Measurements from ENCODE around the gene TESK2. TPM values are rescaled to one million over a fixed set of nuclear protein-coding genes. Genes with fewer than 3 reads are reported as not detected.

The TESK2 gene
- total and polyA plus RNA-seq, 8 donors, result 1.5 to 3.6 (median 2.6) TPM

DNA sequence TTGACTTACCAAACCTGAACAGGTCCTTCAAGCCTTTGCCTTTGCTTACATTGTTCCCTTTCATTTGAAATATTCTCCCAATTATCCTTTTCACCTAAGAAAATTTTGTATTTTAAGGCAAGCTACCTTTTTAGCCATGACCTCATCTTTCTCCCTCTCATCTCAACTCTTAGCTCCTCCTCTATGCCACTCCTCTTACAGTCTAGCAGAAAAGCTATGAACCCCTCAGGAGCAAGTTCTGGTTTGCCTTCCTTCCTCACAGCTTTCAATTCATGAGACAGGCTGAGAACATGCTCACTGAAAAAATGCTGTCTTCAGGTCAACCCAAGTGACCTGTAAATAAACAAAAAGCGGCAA lies 142.4 kb downstream of the TESK2 start:
- intact Hi-C loops (cut with DNase I), result no loop called here
- FAIRE-seq (no peak), ATAC-seq (peak in 3 of 4 donors; percentile 5 to 10 (median 6)), DNase-seq (no peak)
- Histone ChIP-seq H3K4me3 (no peak overlapping the region), H3K27ac (no peak overlapping the region), H3K36me3 (peaks cover 0 to 9% (median 2%) of the 10 kb centered on the region in 3 donors), H3K9me3 (no peaks in the 10 kb centered on the region), H3K27me3 (no peaks in the 10 kb centered on the region), H3K4me1 (peaks cover 0 to 6% (median 0%) of the 10 kb centered on the region in 3 donors)
- TF ChIP-seq, protein P1, sequence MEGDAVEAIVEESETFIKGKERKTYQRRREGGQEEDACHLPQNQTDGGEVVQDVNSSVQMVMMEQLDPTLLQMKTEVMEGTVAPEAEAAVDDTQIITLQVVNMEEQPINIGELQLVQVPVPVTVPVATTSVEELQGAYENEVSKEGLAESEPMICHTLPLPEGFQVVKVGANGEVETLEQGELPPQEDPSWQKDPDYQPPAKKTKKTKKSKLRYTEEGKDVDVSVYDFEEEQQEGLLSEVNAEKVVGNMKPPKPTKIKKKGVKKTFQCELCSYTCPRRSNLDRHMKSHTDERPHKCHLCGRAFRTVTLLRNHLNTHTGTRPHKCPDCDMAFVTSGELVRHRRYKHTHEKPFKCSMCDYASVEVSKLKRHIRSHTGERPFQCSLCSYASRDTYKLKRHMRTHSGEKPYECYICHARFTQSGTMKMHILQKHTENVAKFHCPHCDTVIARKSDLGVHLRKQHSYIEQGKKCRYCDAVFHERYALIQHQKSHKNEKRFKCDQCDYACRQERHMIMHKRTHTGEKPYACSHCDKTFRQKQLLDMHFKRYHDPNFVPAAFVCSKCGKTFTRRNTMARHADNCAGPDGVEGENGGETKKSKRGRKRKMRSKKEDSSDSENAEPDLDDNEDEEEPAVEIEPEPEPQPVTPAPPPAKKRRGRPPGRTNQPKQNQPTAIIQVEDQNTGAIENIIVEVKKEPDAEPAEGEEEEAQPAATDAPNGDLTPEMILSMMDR (IDR thresholded peaks at IDR 0.05), result no peak
- WGBS, 2 donors, result 35 to 43% methylated on average over 1 of the region's 1 CpG

DNA sequence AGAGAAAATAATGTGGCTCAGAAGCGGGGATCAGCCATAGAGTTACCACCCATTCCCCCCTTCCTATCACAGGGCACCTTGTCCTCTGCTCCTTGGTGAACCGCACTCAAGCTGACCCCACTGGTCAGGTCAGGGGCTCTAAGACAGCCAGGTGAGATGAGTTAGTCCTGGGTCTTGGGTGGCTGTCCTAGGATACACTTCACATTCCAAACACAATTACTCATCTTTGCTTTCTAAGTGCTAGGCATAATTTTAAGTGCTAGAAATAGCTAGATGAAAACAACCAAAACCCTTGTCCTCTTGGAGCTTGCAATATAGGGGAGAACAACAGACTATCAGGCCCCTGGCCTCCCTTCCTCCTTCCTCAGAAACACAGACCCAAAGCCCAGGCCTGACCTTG lies 142.9 kb downstream of the TESK2 start:
- DNase-seq, result no peak
- H3K36me3 ChIP-seq, result peaks cover 0 to 14% (median 2%) of the 10 kb centered on the region in 3 donors
- intact Hi-C loops (cut with DNase I), result no loop called here
- no peak overlapping the region for H3K27ac ChIP-seq
- 96 to 100% methylated on average over 2 of the region's 2 CpGs for WGBS, 2 donors
- TF ChIP-seq, protein P1 (IDR thresholded peaks at IDR 0.05), result no peak
- H3K9me3 ChIP-seq, result no peaks in the 10 kb centered on the region
- no peaks in the 10 kb centered on the region for H3K27me3 ChIP-seq
- H3K4me3 ChIP-seq, result no peak overlapping the region
- ATAC-seq, result no peak
- H3K4me1 ChIP-seq, result peaks cover 0 to 6% (median 0%) of the 10 kb centered on the region in 3 donors
- FAIRE-seq, result no peak

DNA sequence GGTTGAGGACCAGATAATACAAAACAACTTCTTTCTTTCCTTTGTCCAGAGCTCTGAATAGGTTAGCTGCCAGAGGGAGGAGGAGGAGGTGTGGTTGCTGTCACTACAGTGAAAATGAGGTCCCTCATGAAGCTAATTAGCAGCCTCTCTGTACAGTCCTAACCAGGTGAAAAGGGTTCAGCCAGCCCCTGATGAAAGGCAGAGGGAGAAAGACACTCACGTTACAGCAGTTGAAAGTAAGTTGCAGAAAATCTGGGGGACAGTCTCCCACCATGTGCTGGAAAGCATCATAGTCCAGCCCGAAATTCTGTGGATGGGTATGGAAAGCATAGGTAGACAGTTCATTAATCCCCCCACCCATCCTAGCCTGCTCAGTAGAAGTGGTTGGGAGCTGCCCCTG lies 144.5 kb downstream of the TESK2 start:
- intact Hi-C loops (cut with DNase I), result no loop called here
- Histone ChIP-seq H3K4me3 (no peak overlapping the region), H3K27ac (no peak overlapping the region), H3K36me3 (peaks cover 0 to 24% (median 2%) of the 10 kb centered on the region in 3 donors), H3K4me1 (peaks cover 0 to 6% (median 0%) of the 10 kb centered on the region in 3 donors), H3K9me3 (no peaks in the 10 kb centered on the region), H3K27me3 (no peaks in the 10 kb centered on the region)
- no peak for ATAC-seq
- FAIRE-seq, result no peak
- WGBS, 2 donors, result 87 to 92% methylated on average over 2 of the region's 2 CpGs
- TF ChIP-seq, protein P1 (IDR thresholded peaks at IDR 0.05), result no peak
- no peak for DNase-seq

DNA sequence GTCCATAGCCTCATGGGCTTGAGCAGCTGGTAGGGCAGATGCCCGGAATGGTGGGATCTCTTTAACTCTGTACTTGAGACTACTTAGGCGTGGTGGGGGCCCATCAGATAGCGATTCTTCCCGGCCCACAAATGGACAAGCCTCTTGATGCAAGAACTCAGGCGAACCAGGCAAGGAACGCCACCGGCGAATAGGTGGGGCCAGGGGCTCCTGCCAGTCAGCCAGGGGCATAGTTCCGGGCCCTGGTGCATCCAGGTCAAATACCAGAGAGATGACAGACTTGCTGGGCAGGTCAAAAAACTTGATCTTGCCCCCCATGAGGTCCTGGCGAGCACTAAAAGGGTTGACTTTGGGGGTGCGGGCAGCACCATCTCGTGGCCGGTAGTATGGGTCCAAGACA lies 145.9 kb downstream of the TESK2 start:
- Histone ChIP-seq H3K27me3 (no peaks in the 10 kb centered on the region), H3K4me3 (no peak overlapping the region), H3K4me1 (peaks cover 0 to 12% (median 7%) of the 10 kb centered on the region in 3 donors), H3K36me3 (peaks cover 0 to 24% (median 2%) of the 10 kb centered on the region in 3 donors), H3K27ac (no peak overlapping the region), H3K9me3 (no peaks in the 10 kb centered on the region)
- ATAC-seq, result no peak
- TF ChIP-seq, protein P1 (IDR thresholded peaks at IDR 0.05), result no peak
- DNase-seq, result peak in 1 of 6 donors; percentile 59
- 92 to 94% methylated on average over 13 of the region's 13 CpGs for WGBS, 2 donors
- intact Hi-C loops (cut with DNase I), result no loop called here
- no peak for FAIRE-seq

DNA sequence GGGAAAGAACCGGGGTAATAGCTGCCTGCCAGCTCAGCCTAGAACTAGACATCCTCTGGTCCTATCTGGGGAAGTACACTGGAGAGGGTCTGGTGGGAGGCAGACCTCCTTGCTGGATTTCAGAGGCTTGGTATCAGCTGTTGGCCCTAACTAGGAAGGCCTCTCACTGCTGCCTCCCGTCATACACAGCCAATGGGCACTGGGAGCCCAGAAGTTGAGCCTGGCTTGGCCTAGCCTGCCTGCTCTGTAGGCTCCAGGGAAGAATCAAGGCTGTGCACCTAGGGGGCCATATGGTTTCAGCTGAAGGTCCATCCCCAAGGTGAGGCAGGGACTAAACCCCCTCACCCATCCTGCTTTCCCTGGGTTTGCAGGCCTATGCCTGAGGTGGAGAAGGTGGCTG lies 146.5 kb downstream of the TESK2 start:
- H3K9me3 ChIP-seq, result no peaks in the 10 kb centered on the region
- DNase-seq (no peak), FAIRE-seq (no peak), ATAC-seq (no peak)
- intact Hi-C loops (cut with DNase I), result no loop called here
- no peaks in the 10 kb centered on the region for H3K27me3 ChIP-seq
- H3K36me3 ChIP-seq, result peaks cover 0 to 24% (median 2%) of the 10 kb centered on the region in 3 donors
- no peak overlapping the region for H3K27ac ChIP-seq
- peaks cover 0 to 12% (median 7%) of the 10 kb centered on the region in 3 donors for H3K4me1 ChIP-seq
- TF ChIP-seq, protein P1 (IDR thresholded peaks at IDR 0.05), result no peak
- 97 to 100% methylated on average over 2 of the region's 2 CpGs for WGBS, 2 donors
- H3K4me3 ChIP-seq, result no peak overlapping the region

Data from pancreas (tissue), 10 donors.